ENCODE results near the gene SV2B.

Gene SV2B

DNA sequence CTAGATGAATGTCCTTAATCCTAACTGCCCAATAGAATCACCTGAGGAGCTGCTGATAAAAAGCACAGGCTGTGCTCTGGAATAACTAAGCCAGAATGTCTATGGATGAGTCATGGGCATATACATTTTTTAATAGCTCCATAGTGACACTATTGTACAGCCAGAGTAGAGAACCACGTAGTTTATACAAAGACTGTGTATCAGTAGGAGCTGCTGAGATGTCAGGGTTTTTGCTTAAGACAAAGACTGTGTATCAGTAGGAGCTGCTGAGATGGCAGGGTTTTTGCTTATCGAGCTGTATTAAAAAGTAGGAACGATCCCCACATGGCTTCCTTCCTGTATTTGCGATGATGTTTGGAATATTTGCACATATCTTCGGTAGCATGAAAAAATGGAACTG is 137.4 kb downstream of the SV2B start:
- H3K9me3 ChIP-seq (ENCODE audit: control insufficient read depth in 1 of 2, low read length in 2 of 2): no peaks in the 10 kb centered on the region
- H3K4me1 ChIP-seq (ENCODE audit: control insufficient read depth in 1 of 2, insufficient read depth in 2 of 2, low read length in 2 of 2): no peaks in the 10 kb centered on the region
- no peaks in the 10 kb centered on the region for H3K36me3 ChIP-seq (ENCODE audit: control insufficient read depth in 1 of 2, insufficient read depth in 2 of 2, low read length in 2 of 2)
- no peak overlapping the region for H3K27ac ChIP-seq (ENCODE audit: low read length)
- H3K4me3 ChIP-seq (ENCODE audit: low read depth in 1 of 2, low read length in 2 of 2): no peak overlapping the region
- H3K27me3 ChIP-seq (ENCODE audit: low read depth, low read length): no peaks in the 10 kb centered on the region

DNA sequence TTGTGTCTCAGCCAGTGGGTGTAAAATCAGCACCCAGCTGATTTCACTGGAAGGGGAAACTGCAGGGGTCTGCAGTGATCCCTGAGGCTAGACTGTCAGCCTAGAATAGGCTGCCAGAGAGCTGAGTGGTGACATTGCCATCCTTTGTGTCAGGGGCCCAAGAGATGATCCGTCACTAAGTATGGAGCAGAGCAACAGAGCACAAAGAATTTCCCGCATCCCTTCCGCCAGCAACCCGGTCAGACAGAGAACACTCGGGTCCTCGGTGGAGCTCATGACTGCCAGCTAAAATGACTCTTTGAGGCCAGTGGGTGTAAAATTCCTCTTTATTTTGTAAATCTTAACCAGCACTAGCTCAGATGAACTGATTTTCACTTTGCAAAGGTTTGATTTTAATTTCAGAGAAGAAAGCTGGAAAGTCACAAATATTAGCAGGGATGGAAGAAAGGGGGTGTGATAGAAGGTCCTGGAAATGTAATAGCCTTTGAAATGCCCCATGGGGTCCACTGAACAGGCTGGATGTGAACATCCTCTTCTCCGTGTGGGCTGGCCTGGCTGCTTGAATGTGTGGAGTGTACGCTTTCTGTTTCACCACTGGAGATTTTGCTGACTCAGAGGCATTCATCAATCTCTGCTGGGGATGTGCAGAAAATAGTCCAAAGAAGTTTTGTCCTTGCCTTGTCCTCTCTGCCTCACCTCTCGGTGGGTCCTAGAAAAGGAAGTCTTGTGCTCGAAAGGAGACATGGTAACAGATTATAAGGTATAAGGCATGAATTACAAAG is 138.8 kb downstream of the SV2B start:
- no peak overlapping the region for H3K4me3 ChIP-seq (ENCODE audit: low read depth in 1 of 2, low read length in 2 of 2)

DNA sequence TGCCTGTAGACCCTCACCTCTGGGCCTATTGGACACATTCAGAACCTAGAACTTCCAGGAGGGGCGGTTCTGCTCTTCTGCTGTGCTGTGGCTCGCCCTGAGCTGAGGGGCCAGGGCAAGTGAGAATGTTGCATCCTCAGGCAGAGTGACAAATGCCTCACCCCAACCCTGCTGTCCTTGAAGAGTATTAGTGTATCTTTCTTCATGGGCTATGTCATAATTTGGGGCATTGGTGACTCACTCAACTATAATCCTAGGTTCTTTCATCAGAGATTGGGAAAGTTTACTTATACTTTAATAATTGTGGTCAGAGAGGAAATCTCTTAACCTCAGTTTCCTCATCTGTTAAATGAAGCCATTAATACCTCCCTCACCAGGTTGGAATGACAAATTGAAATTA is 143.8 kb downstream of the SV2B start:
- Histone ChIP-seq H3K27me3 (ENCODE audit: low read depth, low read length) (no peaks in the 10 kb centered on the region), H3K4me1 (ENCODE audit: control insufficient read depth in 1 of 2, insufficient read depth in 2 of 2, low read length in 2 of 2) (no peaks in the 10 kb centered on the region), H3K4me3 (ENCODE audit: low read depth in 1 of 2, low read length in 2 of 2) (no peak overlapping the region), H3K36me3 (ENCODE audit: control insufficient read depth in 1 of 2, insufficient read depth in 2 of 2, low read length in 2 of 2) (no peaks in the 10 kb centered on the region), H3K9me3 (ENCODE audit: control insufficient read depth in 1 of 2, low read length in 2 of 2) (no peaks in the 10 kb centered on the region), H3K27ac (ENCODE audit: low read length) (no peak overlapping the region)

More for the DNA sequence above, 138.8 kb downstream of the SV2B start:
- no peaks in the 10 kb centered on the region for H3K36me3 ChIP-seq (ENCODE audit: control insufficient read depth in 1 of 2, insufficient read depth in 2 of 2, low read length in 2 of 2)
- H3K9me3 ChIP-seq (ENCODE audit: control insufficient read depth in 1 of 2, low read length in 2 of 2): no peaks in the 10 kb centered on the region
- no peaks in the 10 kb centered on the region for H3K27me3 ChIP-seq (ENCODE audit: low read depth, low read length)
- H3K27ac ChIP-seq (ENCODE audit: low read length): no peak overlapping the region
- H3K4me1 ChIP-seq (ENCODE audit: control insufficient read depth in 1 of 2, insufficient read depth in 2 of 2, low read length in 2 of 2): no peaks in the 10 kb centered on the region

DNA sequence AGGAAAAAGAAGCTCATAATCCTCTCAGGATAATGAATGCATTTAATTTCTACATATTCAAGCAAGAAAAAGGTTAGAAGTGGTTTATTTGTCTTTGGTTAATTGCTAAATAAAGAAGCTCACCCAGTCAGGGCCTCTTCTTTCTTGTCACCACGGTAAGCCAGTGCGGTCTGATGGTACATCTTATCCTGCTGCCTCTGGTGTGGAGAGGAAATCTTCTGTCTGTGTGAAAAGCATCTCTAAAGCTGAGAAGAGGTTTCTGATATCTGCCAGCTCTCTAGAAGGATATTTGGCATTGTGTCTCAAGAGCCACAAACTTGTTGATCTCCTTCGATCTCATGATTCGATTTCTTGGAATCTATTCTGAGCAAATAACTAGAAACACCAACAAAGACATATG is 144.9 kb downstream of the SV2B start:
- H3K4me1 ChIP-seq (ENCODE audit: control insufficient read depth in 1 of 2, insufficient read depth in 2 of 2, low read length in 2 of 2): no peaks in the 10 kb centered on the region
- H3K27ac ChIP-seq (ENCODE audit: low read length): no peak overlapping the region
- no peaks in the 10 kb centered on the region for H3K9me3 ChIP-seq (ENCODE audit: control insufficient read depth in 1 of 2, low read length in 2 of 2)
- H3K4me3 ChIP-seq (ENCODE audit: low read depth in 1 of 2, low read length in 2 of 2): no peak overlapping the region
- H3K27me3 ChIP-seq (ENCODE audit: low read depth, low read length): no peaks in the 10 kb centered on the region
- no peaks in the 10 kb centered on the region for H3K36me3 ChIP-seq (ENCODE audit: control insufficient read depth in 1 of 2, insufficient read depth in 2 of 2, low read length in 2 of 2)

DNA sequence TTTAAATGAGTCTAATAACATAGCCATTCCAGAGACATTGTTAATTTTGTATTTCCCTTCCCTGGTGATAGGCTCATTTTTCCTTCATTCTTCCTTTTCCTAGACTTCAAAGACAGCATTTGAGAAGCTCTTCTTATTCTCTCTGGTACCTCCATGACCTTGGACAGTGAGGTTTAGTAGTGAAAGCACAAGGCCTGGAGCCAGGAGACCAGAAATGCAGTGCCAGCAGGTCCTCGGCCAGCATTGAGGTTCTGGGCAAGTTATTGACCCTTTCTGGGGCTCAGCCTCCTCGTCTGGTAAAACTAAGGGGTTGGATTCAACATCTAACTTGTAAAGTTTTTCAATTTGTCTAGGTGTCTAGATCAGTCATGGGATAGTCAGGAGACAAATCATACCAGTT is 146.9 kb downstream of the SV2B start:
- H3K27ac ChIP-seq (ENCODE audit: low read length): no peak overlapping the region
- H3K4me1 ChIP-seq (ENCODE audit: control insufficient read depth in 1 of 2, insufficient read depth in 2 of 2, low read length in 2 of 2): no peaks in the 10 kb centered on the region
- H3K27me3 ChIP-seq (ENCODE audit: low read depth, low read length): no peaks in the 10 kb centered on the region
- H3K4me3 ChIP-seq (ENCODE audit: low read depth in 1 of 2, low read length in 2 of 2): no peak overlapping the region
- no peaks in the 10 kb centered on the region for H3K9me3 ChIP-seq (ENCODE audit: control insufficient read depth in 1 of 2, low read length in 2 of 2)
- no peaks in the 10 kb centered on the region for H3K36me3 ChIP-seq (ENCODE audit: control insufficient read depth in 1 of 2, insufficient read depth in 2 of 2, low read length in 2 of 2)

DNA sequence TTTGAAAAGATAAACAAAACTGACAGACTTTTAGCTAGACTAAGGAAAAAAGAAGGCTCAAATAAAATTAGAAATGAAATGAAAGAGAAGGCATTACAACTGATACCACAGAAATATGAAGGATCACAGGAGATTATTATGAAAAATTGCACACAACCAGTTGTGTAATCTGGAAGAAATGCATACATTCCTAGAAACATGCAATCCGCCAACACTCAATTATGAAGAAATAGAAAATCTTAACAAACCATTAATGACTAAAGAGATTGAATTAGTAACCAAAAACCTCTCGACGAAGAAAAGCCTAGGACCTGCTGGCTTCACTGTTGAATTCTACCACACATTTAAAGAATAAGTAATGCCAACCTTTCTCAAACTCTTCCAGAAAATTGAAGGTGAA is 149.5 kb downstream of the SV2B start:
- no peak overlapping the region for H3K27ac ChIP-seq (ENCODE audit: low read length)
- no peaks in the 10 kb centered on the region for H3K27me3 ChIP-seq (ENCODE audit: low read depth, low read length)
- no peak overlapping the region for H3K4me3 ChIP-seq (ENCODE audit: low read depth in 1 of 2, low read length in 2 of 2)

DNA sequence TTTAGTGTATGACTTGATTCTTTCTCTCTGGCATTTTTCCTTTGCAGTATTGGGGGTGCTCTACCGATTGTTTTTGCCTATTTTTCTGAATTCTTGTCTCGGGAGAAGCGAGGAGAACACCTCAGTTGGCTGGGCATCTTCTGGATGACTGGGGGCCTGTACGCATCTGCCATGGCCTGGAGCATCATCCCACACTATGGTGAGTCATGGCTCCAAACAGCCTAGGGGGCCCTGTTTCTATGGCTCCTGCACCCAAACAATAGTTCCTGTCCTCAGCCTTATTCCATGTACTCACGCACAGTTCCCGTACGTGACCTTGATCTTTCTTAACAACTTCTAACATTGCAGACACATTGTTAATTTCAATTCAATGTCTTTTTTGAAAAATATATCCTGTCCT is 152.3 kb downstream of the SV2B start:
- Histone ChIP-seq H3K9me3 (ENCODE audit: control insufficient read depth in 1 of 2, low read length in 2 of 2) (no peaks in the 10 kb centered on the region), H3K4me3 (ENCODE audit: low read depth in 1 of 2, low read length in 2 of 2) (no peak overlapping the region), H3K36me3 (ENCODE audit: control insufficient read depth in 1 of 2, insufficient read depth in 2 of 2, low read length in 2 of 2) (no peaks in the 10 kb centered on the region), H3K27me3 (ENCODE audit: low read depth, low read length) (no peaks in the 10 kb centered on the region), H3K27ac (ENCODE audit: low read length) (no peak overlapping the region), H3K4me1 (ENCODE audit: control insufficient read depth in 1 of 2, insufficient read depth in 2 of 2, low read length in 2 of 2) (no peaks in the 10 kb centered on the region)

More for the DNA sequence above, 149.5 kb downstream of the SV2B start:
- Histone ChIP-seq H3K4me1 (ENCODE audit: control insufficient read depth in 1 of 2, insufficient read depth in 2 of 2, low read length in 2 of 2) (no peaks in the 10 kb centered on the region), H3K36me3 (ENCODE audit: control insufficient read depth in 1 of 2, insufficient read depth in 2 of 2, low read length in 2 of 2) (no peaks in the 10 kb centered on the region), H3K9me3 (ENCODE audit: control insufficient read depth in 1 of 2, low read length in 2 of 2) (no peaks in the 10 kb centered on the region)

DNA sequence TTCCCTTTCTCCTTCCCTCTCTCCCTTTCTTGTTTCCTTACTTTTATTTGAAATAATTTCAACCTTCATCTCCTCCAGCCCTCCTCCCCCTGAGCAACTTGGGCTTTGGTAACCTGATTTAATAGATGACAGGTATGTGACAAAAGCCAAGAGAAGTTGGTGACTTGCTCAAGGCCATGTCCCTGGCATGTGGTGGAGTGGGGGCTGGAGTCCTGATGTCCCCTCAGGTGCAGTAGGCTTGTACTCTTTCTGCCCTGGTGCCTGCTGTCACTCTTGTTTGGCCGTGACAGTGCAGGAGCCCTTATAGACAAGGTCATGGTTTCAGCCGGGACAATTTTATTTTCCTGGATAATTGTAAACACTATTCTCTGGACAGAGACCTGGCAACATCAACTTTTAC is 152.7 kb downstream of the SV2B start:
- H3K36me3 ChIP-seq (ENCODE audit: control insufficient read depth in 1 of 2, insufficient read depth in 2 of 2, low read length in 2 of 2): no peaks in the 10 kb centered on the region
- H3K4me1 ChIP-seq (ENCODE audit: control insufficient read depth in 1 of 2, insufficient read depth in 2 of 2, low read length in 2 of 2): no peaks in the 10 kb centered on the region
- no peaks in the 10 kb centered on the region for H3K27me3 ChIP-seq (ENCODE audit: low read depth, low read length)
- H3K27ac ChIP-seq (ENCODE audit: low read length): no peak overlapping the region
- H3K4me3 ChIP-seq (ENCODE audit: low read depth in 1 of 2, low read length in 2 of 2): no peak overlapping the region
- no peaks in the 10 kb centered on the region for H3K9me3 ChIP-seq (ENCODE audit: control insufficient read depth in 1 of 2, low read length in 2 of 2)

DNA sequence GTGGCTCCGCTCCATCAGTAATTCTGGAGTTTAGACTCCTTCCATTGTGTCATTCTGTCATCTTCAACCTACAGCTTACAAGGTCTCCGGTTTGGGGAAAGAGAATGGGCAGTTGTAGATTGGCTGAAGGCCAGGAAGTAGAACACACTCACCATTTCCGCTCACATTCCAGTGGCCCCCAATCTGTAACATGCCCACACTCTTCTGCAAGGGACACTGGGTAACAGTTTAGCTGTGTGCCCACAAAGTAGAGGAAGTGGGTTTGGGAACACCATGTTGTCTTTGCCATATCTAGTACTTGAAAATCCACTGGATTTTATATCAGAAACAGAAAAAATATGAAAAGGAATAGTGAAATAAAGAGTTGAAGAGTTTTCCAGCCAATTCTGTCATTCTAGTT is 153.5 kb downstream of the SV2B start:
- H3K36me3 ChIP-seq (ENCODE audit: control insufficient read depth in 1 of 2, insufficient read depth in 2 of 2, low read length in 2 of 2): no peaks in the 10 kb centered on the region
- no peak overlapping the region for H3K4me3 ChIP-seq (ENCODE audit: low read depth in 1 of 2, low read length in 2 of 2)
- H3K9me3 ChIP-seq (ENCODE audit: control insufficient read depth in 1 of 2, low read length in 2 of 2): no peaks in the 10 kb centered on the region
- no peaks in the 10 kb centered on the region for H3K4me1 ChIP-seq (ENCODE audit: control insufficient read depth in 1 of 2, insufficient read depth in 2 of 2, low read length in 2 of 2)
- H3K27me3 ChIP-seq (ENCODE audit: low read depth, low read length): no peaks in the 10 kb centered on the region
- no peak overlapping the region for H3K27ac ChIP-seq (ENCODE audit: low read length)

DNA sequence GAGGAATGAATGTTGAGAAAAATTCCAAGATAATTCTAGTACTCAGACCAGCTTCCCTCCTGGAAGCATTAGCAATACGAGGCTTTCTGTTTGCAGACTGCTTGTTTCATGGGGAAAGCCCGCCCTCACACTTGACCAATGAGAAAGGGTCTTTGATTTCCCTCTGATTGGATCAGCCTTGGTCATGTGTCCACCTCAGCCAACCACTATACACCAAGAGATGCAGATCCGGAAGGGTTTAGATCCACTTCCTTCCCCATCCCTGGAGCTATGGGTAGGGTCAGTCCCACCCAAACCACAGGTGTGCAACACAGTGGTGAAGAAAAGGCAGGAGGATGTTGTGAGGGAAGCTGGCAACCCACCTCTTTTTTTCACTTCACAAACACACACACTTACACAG is 154.7 kb downstream of the SV2B start:
- no peaks in the 10 kb centered on the region for H3K4me1 ChIP-seq (ENCODE audit: control insufficient read depth in 1 of 2, insufficient read depth in 2 of 2, low read length in 2 of 2)
- no peaks in the 10 kb centered on the region for H3K9me3 ChIP-seq (ENCODE audit: control insufficient read depth in 1 of 2, low read length in 2 of 2)
- no peak overlapping the region for H3K27ac ChIP-seq (ENCODE audit: low read length)
- no peaks in the 10 kb centered on the region for H3K27me3 ChIP-seq (ENCODE audit: low read depth, low read length)
- H3K36me3 ChIP-seq (ENCODE audit: control insufficient read depth in 1 of 2, insufficient read depth in 2 of 2, low read length in 2 of 2): no peaks in the 10 kb centered on the region
- H3K4me3 ChIP-seq (ENCODE audit: low read depth in 1 of 2, low read length in 2 of 2): no peak overlapping the region

DNA sequence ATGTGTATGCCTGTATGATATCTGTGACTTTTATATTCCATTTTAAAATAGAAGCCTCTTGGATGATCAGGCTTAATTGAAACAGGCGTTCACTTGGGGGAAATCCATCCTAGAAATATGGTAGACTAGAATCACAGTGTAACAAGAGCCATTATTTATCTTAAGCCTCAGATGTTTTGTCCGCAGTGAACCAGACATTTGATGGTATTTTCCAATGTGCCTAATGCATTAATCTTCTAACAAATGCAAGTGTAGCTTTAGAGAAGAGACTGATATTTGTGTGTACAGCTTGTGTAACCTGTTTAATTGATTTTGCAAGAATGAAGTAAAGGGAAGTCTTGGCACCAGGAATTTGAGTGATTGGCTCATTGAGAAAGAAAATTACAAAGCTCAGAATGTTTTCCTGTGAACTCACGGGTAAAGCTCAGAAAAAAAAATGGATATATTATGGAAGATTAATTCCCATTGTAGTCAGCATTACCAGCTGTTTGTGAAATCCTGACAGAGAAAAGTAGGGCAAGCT is 155.7 kb downstream of the SV2B start:
- no peak overlapping the region for H3K4me3 ChIP-seq (ENCODE audit: low read depth in 1 of 2, low read length in 2 of 2)
- H3K27me3 ChIP-seq (ENCODE audit: low read depth, low read length): no peaks in the 10 kb centered on the region
- H3K4me1 ChIP-seq (ENCODE audit: control insufficient read depth in 1 of 2, insufficient read depth in 2 of 2, low read length in 2 of 2): no peaks in the 10 kb centered on the region
- no peak overlapping the region for H3K27ac ChIP-seq (ENCODE audit: low read length)
- no peaks in the 10 kb centered on the region for H3K9me3 ChIP-seq (ENCODE audit: control insufficient read depth in 1 of 2, low read length in 2 of 2)
- no peaks in the 10 kb centered on the region for H3K36me3 ChIP-seq (ENCODE audit: control insufficient read depth in 1 of 2, insufficient read depth in 2 of 2, low read length in 2 of 2)

Measured in muscle layer of duodenum (tissue), 2 donors.